GM15510 (cell line): ENCODE data around the gene ACADVL.
A peak's percentile ranks its signal among the peaks of the same experiment; 100 is the strongest.

Source experiments
- POLR2A ChIP-seq: IDR thresholded peaks from 3 replicates; pipeline ENCODE4 v1.6.1; 2011; ENCODE audit warnings: borderline replicate concordance; ENCODE audit not compliant: insufficient read length; ENCODE audit errors: extremely low read depth

ACADVL gene

DNA sequence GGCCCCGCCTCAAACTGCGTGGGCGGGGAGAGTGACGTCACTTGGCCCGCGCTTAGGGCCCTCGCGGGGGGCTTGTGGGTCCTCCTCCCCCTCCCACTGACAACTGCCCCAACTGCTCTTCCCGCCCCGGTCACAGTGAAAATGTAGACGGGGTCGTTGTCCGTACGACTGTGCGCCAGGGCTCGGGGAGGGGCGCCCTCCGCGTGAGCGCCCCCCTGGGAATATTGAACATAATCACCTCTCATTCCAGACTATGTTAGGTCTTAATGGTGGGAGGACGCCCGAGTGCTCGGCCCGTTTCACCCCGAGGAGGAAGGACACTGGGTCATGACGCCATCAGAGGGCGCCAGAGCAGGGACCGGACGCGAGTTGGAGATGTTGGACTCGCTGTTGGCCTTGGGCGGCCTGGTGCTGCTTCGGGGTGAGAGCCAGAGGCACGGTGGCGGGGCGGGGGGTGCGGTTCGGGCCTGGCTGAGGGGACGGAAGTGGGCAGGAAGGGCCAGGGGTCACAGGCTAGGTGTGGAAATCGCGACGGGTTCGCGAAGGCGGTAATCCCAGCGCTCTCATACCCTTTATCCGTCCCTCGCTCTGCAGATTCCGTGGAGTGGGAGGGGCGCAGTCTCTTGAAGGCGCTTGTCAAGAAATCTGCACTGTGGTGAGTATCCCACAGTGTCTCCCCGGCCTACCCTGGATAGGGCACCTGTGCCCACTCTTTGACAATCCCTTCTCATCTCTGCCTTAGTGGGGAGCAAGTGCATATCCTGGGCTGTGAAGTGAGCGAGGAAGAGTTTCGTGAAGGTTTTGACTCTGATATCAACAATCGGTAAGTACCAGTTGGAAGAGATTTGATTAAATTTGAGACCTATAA is 32.7 kb downstream of the ACADVL start, which contains the start of gene ELP5:
Gene ELP5, plus strand, starts transcription at position 40 of the 868 bp plus-strand sequence. Its CDS starts 336 bp downstream, at position 376.
- peak; percentile 88 for TF ChIP-seq POLR2A

DNA sequence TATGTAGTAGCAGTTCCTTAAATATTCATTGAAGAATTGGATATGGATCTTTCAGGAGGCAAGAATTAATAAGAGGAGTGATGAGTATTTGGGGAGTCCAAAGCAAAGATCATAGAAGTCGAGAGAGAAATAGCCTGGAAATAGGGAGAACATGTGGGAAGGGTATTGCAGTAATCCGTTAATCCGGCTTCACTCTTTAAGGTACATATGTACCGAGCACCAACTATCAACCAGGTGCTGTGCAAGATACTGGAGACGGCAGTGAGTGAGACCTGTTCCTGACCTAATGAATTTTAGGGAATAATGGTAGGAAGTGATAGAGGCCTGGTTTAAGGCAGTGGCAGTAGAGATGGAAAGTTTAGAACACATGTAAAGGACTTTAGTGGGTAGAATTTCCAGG is 33.3 kb downstream of the ACADVL start:
- TF ChIP-seq POLR2A: no peak

DNA sequence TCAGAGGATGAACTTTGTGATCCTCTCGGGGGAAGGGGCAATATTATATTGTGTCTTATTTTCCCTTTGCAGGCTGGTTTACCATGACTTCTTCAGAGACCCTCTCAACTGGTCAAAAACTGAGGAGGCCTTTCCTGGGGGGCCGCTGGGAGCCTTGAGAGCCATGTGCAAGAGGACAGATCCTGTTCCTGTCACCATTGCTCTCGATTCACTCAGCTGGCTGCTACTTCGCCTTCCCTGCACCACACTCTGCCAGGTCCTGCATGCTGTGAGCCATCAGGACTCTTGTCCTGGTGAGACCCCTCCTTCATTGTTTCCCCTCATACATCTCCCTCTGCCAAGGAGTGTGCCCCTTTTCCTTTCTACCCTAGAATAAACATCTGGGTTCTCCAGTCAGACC is 34.8 kb downstream of the ACADVL start:
- no peak for TF ChIP-seq POLR2A

DNA sequence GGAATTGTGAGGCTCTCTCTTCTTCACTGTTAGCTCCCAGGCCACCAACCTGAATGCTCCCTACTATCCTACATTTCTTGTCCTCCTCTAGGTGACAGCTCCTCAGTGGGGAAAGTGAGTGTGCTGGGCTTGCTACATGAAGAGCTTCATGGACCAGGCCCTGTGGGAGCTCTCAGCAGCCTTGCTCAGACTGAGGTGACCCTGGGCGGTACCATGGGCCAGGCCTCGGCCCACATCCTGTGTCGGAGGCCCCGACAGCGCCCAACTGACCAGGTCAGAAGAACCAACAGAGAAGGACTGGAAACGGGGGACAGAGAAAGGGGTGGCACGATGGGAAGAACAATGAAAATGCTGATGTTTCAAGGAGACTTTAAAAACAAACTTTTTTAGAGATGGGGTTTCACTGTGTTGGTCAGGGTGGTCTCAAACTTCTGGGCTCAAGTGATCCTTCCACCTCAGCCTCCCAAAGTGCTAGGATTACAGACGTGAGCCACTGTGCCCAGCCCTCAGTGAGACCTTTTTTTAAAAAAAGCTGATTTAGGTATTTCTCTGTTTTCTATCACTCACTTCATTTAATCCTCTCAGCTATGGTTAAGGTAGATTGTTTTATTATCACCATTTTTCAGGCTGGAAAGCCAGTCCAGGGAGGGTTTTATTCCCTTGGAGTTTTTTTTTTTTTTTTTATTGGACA is 37.2 kb downstream of the ACADVL start:
- TF ChIP-seq POLR2A: no peak

DNA sequence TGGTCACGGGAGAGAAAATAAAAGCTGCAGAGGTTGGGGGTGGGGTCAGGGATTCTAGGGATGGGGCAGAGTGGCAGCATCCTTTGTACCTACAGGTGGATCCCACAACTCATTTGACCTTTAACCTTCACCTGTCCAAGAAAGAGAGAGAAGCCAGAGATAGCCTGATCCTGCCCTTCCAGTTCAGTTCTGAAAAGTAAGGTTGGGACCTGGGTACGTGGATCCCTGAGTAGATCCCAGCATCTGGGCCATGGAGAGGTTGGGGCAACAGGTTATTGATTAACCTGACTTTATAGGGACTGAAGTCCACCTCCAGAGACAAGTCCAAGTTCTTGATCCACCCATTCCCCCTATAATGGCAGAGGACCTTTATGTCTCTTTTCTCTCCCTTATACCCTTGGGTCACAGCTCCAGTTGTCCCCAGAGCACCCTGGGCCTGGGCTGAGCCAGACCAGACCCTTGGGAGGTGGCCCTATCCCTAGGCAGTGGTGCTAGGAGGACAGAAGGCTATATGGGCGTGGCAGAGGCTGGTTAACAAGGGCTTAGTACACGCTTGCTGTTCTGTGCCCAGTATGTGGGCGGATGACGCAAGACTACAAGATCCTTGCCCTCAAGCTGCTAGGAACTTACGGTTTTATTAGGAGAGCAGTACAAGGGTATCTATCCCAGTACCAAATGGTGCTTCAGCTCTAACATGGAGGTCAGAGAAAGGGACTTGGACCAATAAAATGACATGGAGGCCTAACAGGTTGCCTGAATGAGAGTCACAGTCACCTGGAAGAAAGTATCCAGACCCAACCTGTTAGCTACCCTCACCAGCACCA is 39.2 kb downstream of the ACADVL start:
- TF ChIP-seq POLR2A: no peak

DNA sequence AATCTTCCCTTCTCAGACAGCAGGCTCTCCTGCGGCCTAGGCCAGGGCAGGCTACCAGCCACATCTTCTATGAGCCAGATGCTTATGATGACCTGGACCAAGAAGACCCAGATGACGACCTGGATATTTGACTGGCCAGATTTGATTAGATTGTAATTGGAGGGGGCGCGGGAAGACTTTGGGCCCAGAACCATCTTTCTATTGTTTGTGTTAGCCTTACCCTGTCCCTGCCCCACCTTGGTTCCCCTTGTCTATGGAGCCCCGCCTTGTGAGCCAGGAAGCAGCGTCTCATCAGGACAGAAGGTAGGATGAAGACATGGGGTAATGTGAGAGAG is 39.8 kb downstream of the ACADVL start:
- no peak for TF ChIP-seq POLR2A

DNA sequence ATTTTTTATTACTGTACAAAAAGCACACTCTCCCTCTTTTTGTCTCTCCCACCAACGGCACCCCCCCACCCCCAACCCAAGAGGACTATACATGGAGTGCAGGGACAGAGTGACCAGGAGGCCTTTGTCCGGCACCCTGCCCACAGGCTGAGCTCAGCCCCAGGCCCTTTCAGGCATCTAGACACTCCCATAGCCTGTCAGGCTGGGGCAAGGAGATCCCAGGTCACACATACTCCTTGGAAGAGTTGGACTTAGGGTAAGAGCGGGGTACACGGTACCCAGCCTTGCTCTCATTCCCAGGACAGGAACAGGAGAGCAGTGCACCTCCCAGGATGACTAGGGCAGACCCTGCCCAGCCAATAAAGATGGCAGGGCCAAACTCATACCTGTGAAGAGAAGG is 40.4 kb downstream of the ACADVL start:
- no peak for TF ChIP-seq POLR2A

DNA sequence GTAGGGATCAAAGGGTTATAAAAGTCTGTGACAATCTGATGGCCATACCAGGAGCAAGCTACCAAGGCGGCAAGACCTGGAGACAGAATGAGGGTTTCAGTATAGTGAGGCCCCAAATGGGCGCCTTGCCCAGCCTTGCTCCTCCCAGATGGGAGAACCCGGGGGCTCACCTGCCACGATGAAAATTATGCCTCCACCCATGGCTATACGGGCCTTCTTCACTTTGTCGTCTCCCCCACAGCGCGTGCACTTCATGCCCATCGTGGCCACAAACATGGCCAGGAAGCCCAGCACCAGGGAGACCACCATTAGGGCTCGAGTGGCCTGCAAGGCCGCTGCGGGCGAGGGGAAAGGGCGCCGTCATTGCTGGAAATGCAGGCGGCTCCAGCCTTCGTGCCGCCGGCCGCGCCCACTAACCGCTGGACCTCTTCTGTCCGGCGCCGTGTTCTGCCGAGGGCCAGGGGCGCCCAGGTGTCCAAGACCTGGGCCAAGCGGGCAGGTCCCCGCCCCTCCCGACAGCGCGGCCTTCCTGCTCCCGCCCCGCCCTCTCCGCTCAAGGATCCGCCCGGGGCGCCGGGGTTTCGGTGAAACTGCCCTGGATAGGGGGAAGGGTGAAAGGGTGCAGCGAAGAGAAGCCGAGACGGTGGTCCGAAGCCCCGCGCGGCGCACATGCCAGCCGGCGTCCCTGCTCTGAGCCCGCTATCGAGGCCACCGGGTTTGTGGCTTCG is 41.1 kb downstream of the ACADVL start:
- TF ChIP-seq POLR2A: no peak

DNA sequence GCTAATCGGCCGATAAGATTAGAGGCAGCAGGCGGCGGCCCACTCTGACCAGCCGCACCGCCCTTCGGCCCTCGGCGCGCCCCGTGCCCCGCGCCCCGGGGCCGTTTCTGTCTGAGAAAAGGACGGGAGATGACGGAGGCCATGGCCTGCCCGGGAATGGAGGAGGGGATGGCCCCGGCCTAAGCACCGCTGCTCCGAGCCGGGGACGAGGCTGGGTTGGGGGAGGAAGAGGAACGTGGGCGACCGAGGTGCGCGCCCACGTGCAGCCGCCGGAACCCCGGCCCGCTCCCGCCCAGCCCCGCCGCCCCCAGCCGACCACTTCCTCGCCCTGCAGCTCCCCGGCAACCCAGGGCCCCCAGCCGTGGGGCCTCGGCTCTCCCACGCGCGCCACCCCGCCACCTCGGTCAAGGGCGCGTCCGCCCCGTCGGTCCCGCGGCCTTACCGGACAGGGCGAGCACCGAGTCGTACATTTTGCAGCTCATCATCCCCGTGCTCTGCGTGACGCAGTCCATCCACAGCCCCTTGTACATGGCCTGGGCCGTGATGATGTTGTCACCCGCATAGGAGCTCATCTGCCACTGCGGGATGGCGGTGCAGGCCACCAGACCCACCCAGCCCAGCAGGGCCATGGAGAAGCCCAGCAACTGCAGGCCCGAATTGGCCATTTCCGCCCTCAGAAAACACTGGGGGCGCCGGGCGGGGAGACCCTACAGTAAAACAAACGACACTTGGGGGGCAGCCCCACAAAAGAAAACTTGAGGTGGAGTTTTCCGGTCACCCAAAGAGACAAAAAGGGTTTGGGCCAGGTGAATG is 41.8 kb downstream of the ACADVL start:
- TF ChIP-seq POLR2A: no peak

DNA sequence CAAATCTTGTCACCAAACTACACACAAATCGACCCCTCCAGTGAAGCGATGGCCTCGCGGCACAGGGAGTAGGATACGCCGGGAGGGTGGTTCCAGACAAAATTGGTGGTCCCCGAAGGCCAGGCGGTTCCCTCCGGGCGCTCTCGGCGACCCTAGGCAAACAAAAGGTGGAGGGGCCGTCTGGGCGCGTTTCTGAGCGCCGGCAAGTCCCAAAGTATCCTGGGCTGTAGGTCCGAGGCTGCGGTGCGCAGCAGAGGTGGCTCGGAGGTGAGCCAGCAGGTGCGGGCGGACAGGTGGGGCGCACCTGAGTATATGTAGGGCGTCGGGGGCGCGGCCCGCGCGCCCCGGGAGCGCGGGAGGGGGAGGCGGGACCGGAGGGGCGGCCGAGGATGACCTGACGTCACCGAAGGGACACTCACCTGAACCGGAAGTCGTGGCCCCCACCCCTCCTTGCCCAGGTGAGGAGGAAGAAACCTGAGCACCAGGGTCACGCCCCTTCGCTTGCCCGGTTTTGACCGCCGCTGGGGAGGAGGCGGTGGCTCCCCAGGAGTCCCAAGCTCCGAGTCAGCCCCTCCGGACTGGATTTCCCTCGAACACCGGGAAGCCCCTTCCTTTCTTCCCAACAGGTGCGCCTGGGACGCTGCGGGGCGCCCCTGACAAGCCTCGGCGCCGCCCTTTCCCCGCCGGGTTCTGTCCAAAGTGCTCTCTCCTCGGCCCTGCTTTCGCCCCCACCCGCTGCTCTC is 42.6 kb downstream of the ACADVL start, which contains the start of gene CLDN7:
Gene CLDN7, minus strand, starts transcription at position 287 of the 743 bp plus-strand sequence. CDS start 435 bp downstream, outside the sequence.
- TF ChIP-seq POLR2A: no peak

DNA sequence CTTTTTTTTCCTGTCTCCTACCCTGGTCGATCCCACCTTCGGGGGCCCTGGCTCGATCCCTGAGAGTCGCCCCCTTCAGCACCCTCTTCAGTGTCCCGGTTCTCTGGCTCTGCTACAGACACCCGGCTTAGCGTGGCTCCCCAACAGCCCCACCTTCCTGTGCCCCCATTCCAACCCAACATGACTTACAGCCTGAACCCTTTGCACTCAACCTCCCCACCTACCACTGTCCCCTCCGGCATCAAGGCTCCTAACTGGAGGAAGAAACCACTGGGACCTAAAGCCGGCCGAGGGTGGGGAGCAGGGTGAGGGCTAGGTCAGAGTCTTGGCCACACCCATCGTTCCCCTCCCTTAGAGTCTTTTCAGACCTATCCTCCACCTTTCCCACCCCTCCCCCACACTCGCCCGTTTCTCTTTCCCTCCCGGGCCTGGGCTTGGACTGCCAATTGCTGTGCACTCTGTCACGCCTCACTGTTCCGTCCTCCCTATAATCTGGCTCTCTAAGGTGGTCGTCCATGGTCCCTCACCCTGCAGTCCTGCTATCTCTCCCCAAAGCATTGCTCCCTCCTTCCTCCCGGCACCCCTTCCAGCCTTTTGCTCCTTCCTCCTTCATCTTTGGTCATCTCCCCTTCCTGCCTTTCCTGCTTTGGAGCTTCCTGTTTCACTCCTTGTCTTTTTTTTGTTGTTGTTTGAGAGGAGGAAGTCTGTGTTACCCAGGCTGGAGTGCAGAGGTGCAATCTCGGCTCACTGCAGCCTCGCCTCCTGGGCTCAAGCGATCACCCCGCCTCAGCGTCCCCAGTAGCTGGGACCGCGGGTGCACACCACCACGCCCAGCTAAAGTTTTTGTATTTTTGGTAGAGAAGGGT is 43.4 kb downstream of the ACADVL start:
- no peak for TF ChIP-seq POLR2A

DNA sequence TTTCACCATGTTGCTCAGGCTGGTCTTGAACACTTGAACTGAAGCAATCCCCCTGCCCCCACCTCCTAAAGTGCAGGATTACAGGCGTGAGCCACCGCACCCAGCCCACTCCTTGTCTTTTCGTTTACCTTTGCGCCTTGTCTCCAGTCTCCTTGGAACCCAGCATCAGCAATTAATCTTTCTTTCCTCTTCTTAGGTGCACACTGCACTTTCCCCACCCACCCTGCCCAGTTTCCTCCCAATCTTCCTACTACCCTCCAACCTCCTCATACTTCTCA is 44.0 kb downstream of the ACADVL start:
- TF ChIP-seq POLR2A: no peak
